NB4 (cell line): ENCODE measurements around the gene NTN1.

Experiments
- DNase-seq: peaks from one replicate; pipeline ENCODE4 v3.0.0; 2010; ENCODE audit warnings: low read depth
- H3K4me3 ChIP-seq: one replicate; pipeline ENCODE4 v1.5.1; 2011; ENCODE audit warnings: mild to moderate bottlenecking, low read depth, low read length, moderate library complexity
- MYC ChIP-seq: IDR thresholded peaks from 2 replicates; pipeline ENCODE4 v1.6.1; 2011; ENCODE audit warnings: low read depth, low read length
- POLR2A ChIP-seq: IDR thresholded peaks from 2 replicates; pipeline ENCODE4 v1.6.1; 2011; ENCODE audit warnings: mild to moderate bottlenecking; ENCODE audit not compliant: insufficient read length; ENCODE audit errors: extremely low read depth
- TF ChIP-seq, protein P1 (sequence below): IDR thresholded peaks from one replicate; pipeline ENCODE4 v1.5.1; 2012; ENCODE audit warnings: low read depth, low read length
- TF ChIP-seq, protein P2 (sequence below): IDR thresholded peaks from 2 replicates; pipeline ENCODE4 v1.6.1; 2011; ENCODE audit warnings: low read depth, low read length

The NTN1 gene

DNA sequence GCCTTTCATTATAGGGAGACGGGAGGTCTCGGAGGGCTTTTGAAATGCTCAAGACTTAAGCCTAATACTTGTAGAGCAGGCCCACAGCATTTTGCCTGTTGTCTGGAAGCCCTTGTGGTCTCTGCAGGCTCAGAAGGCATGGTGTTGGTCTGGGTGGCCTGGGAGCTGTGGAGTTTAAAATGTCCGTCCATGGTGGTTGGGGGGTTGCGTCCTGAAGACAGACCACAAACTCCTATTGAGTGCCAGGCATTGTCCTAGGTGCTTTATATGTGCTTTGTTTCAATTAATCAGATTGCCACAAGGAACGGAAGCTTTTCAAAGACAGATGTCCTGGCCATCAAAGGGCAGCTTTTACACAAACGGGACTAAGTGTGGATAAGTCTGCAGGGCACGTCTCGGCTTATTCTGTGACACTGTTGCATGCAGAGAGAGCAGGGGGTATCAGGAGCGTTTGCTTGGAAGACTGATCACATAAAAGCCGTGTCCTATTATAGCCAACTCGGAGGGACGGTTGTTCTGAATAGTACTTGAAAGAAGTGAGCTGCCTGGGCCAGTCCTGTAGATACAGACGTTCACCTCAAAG, 7.8 kb downstream of the NTN1 start:
- no peak for TF ChIP-seq POLR2A
- TF ChIP-seq MYC: no peak
- TF ChIP-seq, protein P1, sequence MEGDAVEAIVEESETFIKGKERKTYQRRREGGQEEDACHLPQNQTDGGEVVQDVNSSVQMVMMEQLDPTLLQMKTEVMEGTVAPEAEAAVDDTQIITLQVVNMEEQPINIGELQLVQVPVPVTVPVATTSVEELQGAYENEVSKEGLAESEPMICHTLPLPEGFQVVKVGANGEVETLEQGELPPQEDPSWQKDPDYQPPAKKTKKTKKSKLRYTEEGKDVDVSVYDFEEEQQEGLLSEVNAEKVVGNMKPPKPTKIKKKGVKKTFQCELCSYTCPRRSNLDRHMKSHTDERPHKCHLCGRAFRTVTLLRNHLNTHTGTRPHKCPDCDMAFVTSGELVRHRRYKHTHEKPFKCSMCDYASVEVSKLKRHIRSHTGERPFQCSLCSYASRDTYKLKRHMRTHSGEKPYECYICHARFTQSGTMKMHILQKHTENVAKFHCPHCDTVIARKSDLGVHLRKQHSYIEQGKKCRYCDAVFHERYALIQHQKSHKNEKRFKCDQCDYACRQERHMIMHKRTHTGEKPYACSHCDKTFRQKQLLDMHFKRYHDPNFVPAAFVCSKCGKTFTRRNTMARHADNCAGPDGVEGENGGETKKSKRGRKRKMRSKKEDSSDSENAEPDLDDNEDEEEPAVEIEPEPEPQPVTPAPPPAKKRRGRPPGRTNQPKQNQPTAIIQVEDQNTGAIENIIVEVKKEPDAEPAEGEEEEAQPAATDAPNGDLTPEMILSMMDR: no peak
- TF ChIP-seq, protein P2, sequence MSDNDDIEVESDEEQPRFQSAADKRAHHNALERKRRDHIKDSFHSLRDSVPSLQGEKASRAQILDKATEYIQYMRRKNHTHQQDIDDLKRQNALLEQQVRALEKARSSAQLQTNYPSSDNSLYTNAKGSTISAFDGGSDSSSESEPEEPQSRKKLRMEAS: no peak
- no peak overlapping the region for H3K4me3 ChIP-seq
- no peak for DNase-seq

DNA sequence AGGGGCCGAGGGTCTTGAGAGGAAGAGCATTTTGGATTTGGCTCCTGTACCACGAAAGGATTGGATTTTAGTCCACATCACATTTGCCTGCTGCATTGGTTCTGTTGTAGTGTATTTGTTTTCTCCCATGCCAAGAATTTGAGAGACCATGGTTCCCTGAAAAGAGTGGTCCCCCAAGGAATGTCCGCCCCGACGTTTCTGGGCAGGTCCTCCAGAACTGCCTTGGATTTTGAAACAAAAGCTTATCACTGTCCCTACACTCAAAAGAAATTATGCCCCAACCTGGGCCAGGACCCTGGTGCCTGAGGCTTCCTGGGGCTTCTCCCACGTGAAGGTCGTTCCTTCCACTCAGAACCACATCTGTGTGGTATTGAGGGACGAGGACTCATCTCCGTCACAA, 10.8 kb downstream of the NTN1 start:
- no peak overlapping the region for H3K4me3 ChIP-seq
- TF ChIP-seq MYC (no peak), POLR2A (no peak)
- TF ChIP-seq, protein P1: no peak
- TF ChIP-seq, protein P2: no peak
- DNase-seq: no peak

DNA sequence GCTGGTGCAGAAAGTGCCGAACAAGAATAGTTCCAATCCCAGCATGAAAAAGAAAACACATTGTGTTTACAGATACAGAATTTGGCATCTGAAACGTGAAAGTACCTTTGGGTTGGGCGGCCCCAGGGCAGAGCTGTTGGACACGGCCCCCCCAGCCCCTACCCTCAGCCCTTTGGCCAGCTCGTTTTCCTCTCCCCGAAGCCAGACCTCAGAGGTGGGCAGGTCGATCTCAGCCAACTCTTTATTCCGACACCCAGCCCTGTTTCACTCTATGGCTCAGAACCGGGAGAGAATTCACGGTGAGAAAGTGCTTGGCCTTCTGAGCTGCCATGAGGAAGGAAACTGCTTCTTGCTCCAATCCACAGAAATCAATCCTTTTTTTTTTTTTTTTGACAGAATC, 11.3 kb downstream of the NTN1 start:
- TF ChIP-seq, protein P2: no peak
- no peak for TF ChIP-seq POLR2A
- TF ChIP-seq, protein P1: no peak
- no peak for TF ChIP-seq MYC
- no peak overlapping the region for H3K4me3 ChIP-seq
- no peak for DNase-seq

DNA sequence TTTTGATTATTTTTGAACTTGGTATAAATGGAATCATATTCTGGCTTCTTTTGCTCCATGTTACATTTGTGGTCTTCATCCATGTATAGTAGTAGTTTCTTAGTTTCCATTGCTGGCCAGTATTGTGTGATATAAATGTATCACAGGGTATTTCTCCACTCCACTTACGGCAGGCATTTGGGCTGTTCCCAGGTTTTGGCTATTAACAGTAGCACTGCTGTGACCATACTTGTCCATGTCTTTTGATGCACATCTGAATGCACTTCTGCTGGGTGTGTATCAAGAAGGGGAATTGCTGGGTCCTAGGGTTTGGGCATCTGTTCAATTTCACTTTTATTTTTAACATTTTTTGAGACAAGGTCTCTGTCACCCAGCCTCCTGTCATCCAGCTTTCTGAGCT, 13.9 kb downstream of the NTN1 start:
- no peak for DNase-seq
- no peak overlapping the region for H3K4me3 ChIP-seq
- TF ChIP-seq MYC: no peak
- TF ChIP-seq, protein P1: no peak
- TF ChIP-seq, protein P2: no peak
- no peak for TF ChIP-seq POLR2A

DNA sequence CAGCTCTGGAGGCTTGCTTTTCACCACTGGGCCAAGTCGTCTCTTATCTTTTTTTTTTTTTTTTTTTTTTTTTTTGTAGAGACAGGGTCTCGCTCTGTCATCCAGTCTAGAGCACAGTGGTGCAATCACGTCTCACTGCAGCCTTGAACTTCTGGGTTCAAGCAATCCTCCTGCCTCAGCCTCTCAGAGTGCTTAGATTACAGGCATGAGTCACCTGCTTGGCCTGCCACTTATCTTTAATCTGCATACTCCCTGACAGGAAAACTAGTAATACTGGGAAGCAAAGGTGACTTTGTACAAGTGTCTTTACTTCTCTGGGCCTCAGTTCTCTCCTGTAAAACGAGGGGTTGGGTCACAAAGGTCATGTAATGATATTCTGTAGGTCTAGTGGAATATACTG, 15.0 kb downstream of the NTN1 start:
- DNase-seq: no peak
- H3K4me3 ChIP-seq: no peak overlapping the region
- TF ChIP-seq, protein P1: no peak
- TF ChIP-seq MYC (no peak), POLR2A (no peak)
- TF ChIP-seq, protein P2: no peak

DNA sequence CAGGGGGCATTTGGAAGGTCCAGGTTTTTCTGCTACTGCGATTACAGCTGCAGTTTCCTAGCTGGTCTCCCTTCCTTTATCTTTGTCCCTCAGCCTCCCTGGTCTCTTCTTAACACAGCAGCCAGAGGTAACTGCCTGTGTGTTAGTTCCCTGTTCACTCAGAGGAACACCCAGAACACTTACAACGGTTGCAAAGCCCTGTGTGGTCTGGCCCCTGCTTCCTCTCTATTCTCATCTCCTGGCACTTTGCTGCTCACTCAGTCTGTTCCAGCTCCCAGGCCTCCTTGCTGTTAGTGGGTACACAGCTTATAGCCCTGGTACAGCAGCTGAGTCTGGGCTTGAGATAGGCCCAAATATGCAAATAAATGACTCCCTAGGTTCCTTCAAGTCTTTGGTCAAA, 16.4 kb downstream of the NTN1 start:
- peak; percentile 45 for DNase-seq

More for the DNA sequence above, 16.4 kb downstream of the NTN1 start:
- TF ChIP-seq MYC: no peak
- no peak for TF ChIP-seq POLR2A
- TF ChIP-seq, protein P2: no peak
- TF ChIP-seq, protein P1: no peak
- no peak overlapping the region for H3K4me3 ChIP-seq
